ENCODE results near the gene TENT4B. TPM values are rescaled to one million over a fixed set of nuclear protein-coding genes. Genes with fewer than 3 reads are reported as not detected.

TENT4B gene
- polyA plus RNA-seq, 3 donors: 14.3 to 16.4 (median 15.6) TPM

DNA sequence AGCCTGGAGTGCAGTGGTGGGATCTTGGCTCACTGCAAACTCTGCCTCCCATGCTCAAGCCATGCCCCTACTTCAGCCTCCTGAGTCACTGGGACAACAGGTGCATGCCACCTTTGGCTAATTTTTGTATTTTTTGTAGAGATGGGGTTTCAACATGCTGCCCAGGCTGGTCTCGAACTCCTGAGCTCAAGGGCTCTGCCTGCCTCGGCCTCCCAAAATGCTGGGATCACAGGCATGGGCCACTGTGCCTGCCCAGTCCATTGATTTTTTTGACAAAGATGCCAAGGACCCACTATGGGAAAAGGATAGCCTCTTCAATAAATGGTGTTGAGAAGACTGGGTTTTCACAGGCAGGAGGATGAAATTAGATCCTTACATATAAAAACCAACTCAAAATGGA is 102.4 kb downstream of the TENT4B start:
- no peak for DNase-seq

DNA sequence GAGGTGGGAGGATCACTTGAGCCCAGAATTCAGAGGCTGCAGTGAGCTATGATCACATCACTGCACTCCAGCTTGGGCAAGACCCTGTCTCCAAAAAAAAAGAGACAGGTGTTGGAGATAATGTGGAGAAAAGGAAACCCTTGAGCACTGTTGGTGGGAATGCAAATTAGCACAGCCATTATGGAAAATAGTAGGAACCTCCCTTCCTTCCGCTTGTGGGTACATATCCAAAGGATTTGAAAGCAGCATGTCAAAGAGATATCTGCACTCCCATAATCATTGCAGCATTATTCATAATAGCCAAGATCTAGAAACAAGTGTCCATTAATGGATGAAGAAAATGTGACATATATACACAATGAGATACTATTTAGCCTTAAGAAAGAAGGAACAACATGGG is 103.5 kb downstream of the TENT4B start:
- no peak for DNase-seq

DNA sequence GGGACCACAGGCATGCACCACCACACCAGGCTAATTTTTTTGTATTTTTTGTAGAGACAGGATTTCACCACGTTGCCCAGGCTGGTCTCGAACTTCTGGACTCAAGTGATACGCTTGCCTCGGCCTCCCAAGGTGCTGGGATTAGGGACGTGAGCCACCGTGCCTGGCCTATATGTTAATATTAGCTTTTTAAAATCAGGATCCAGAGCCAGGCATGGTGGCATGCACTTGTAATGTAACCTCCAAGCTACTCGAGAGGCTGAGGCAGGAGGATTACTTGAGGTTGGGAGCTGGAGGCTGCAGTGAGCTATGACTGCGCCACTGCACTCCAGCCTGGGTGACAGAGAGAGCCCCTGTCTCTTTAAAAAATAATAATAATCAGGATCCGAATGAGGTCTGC is 104.8 kb downstream of the TENT4B start:
- no peak for DNase-seq

DNA sequence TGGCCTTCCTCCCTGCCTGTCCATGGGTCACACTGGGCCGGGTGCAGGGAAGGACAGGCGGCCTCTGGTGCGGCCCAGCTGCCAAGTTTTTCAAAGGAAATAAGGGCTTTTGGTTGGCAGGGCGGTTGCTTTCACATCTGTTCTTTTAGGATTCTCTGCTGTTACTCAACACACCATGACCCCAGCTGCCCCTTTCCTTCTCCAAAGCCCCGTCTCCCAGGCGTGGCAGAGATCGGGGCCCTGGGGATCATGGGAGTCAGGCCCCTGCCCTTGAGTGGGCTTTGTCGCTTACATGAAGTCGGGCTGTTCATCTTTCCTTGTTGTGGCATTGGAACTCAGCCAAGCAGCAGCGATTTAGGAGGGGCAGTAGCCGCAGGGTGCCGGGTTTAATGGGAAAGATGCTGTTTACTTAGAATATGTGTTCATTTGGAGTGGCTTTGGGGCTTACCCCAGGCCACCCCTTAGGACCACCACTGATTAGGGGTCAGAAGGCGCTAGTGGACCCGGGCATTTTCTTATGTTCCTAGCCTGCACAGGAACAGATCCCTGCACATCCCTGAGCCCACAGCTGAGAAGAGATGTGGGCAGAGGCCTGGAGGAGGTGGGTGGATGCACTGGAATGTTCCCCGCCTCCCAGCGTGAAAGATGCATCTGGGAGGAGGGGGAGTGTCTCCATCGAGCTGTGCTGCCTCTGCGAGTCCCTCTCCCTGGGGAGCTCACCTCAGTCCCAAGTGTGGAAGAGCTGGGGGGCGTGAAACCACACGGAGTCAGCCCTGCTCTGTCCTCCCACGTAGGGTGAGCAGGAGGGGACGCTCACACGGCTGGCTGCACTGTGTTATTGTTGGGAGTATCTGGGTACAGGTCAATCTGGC is 106.5 kb downstream of the TENT4B start:
- no peak for DNase-seq

DNA sequence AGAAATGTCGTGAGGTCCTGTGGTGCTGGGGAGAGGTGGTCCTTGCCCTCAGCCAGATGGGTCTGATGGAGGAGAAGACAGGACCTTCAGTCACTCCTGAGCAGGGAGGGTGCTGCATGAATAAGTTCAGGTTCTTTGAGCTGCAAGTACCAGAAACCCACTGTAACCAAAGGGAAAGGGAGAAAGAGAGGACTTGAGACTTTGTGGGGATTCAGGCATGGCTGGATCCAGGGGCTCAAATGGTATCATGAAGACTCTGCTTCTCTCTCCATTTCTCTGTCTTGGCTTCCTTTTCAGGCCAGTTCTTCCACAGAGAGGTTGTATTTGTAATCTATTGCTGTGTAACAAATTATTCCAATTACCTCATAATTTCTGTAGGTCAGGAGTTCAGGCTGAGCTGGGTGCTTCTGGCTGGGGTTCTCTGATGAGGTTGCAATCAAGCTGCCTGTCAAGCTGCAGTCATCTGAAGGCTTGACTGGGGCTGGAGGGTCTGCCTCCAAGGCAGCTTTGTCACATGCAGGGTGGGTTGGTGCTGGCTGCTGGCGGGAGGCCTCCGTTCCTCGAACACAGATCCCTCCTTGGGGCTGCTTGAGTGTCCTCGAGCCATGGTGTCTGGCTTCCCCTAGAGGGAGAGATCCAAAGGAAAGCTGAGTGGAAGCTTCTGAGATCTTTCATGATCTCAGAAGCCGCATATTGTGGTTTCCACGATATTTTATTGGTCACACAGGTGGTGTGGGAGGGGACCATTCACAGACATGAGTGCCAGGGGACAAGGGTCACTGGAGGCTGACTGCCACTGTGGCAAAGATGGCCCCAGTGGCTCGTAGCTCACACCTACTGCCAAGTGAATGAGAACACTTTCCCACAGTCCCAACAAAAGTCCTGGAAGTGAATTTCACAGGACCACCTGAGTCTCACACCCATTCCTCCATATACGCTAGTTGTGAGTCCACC is 107.4 kb downstream of the TENT4B start:
- no peak for DNase-seq

DNA sequence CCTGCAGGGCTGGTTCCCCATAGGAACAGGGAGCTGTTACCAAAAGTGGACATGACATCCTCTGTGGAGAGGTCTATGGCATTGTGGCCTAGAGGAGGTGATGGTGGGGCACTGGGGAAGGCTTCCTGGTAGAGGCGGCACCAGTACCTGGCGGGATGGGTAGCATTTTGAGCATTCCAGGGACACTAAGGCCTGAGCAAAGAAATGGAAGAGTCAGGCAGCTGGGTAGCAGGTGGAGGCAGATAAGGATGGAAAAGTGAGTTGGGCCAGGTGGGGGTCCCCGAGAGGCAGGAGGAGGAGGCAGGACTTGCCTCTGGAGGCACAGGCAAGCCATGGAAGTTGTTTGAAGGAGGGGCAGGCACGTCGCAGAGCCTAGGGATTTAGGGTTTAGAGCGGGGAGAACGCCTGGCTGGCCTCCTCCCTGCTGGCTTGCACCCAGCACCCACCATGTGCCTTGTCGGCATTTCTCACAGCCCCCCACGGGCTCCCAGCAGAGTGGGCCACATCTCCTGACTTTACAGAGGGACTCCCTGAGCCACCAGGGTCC is 108.1 kb downstream of the TENT4B start:
- no peak for DNase-seq

DNA sequence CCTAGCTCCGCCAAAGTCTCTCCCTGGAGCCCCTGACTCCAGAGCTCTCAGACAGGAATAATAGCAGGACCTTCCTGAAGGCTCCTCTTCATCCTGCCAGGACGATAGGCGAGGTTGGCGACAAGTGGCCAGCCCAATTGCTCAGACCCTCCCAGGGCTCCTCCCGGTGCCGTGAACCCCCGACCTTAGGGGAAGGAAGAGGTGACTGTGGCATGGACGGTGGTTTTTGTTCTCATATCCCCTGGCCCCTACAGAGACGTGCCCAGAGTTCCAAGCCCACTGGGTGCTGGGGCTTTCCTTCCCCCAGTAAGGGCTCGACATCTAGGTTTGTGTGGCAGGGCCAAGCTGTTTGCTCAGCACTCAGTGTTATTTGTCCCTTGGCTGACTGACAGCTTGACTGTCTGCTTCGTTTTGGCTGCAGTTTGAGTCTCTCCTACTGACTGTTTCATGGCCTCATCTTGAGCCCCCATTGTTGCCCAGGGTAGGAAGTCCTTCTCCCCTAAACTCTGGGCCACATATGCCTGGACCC is 108.7 kb downstream of the TENT4B start:
- DNase-seq: no peak

DNA sequence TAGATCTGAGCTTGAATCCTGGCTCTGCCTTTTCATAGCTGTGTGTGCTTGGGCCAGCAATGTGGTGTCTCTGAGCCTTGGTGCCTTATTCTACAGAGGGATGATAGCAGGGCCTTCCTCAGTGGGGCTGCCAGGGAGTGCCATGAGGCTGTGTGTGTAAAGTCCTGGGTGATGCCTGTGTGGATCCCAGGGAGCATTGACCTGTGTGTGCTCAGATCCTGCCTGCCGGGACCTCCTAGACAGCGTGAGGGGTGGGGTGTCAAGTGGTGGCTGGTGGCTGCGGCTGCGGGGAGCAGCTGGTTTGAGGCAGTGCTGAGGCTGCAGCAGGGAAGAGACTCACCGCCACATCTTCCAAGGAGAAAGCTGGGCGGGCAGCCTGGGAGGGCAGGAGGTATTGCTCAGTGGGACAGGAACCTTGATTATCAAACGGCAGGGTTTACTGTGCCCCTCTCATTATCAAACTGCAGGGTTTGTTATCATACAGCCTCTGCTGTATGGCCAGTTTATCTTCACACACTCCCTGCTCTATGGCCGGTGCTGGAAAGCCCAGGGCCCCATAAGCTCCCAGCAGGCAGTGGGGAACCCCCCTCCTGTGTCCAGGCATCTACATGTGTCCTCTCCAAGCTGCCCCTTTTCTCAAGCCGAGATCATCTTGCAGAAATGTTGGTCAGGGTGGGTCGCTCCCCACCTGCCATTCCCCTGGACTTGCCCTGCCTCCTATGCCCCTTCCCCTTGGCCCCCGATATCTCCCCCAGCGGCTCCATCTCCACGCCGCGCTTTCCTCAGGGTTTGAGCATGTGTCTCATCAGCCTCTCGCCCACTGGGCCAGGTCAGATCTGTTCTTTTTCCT is 110.2 kb downstream of the TENT4B start:
- no peak for DNase-seq

DNA sequence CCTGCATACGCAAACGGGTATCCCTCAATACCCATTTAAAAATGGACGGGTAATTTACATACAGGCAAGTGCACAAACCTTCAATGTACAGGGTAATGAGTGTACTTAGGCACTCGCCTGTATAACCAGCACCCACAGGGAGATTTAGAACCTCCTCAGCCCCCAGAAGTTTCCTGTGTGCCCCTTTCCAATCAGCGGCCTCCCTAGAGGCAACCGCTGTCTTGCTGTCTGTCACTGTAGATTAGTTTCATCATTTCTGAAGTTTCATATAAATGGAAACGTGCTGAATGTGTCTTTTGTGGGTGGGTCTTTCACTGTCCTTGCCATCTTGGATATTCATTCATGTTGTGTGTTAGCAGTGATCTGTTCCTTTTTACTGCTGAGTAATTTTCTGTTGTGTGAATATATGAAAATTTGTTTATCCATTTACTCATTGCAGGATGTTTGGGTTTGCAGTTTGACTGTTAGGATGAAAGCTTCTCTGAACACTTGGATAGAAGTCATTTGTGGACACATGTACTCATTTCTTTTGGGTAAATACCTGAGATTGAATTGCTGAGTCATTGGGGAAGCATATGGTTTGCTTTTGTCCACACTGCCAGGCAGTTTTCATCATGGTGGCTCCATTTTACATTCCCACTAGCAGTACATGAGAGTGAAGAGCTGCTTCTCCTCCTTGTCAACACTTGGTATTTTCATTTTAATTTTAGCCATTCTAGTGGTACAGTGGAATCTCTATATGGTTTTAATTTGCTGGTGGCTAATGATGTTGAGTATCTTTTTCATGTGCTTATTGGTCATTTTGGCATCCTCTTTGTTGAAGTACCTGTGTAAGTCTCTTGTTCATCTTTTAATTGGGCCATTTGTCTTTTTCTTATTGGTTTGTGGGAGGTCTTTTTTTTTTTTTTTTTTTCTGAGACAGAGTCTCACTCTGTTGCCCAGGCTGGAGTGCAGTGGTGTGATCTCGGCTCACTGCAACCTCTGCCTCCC is 111.1 kb downstream of the TENT4B start:
- no peak for DNase-seq

DNA sequence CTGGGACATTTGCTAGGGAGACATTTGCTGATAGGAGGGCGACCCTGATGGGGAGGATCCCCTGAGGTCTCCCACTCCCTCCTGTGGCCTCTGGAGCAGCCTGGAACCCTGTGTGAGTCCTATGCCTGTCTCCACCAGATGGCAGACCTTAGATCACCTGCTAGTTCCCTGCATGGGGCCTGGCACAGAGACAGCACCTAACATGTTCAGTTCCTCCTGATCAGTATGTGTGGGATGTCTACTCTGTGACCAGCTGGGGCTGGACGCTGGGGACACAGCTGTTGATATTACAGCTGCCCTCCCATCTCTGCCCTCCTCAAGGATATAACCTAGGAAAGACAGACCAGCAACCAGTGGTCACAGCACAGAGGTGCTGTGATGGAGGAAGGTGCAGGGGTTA is 112.2 kb downstream of the TENT4B start:
- no peak for DNase-seq

DNA sequence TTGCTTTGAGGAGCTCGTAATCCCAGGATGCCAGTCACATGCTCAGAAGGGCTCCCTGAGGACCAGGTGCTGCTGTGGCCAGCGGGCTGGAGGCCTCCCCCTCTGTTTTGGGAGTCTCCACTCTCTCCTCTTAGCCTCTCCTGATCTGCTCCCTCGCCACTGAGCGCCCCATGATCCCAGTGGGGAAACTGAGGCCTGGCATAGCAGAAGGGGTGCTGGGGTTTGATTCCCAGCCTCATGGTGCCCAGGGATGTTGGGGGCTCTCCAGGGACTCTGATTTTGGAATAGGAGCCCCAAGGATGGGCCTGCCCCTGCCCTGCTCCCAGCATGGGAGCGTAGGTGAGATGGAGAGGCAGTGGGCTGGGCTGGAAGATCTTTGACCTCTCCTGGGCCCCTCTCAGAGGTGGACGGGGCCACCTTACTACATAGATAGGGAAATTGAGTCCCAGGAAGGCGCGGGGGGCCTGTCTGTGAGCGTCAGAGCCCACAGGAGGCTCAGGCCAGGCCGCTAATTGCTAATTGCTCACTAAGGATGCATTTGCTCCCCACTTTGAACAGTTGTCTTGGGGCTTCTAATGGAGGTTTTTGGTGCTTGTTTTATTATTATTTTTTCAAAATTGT is 112.7 kb downstream of the TENT4B start:
- DNase-seq: no peak

DNA sequence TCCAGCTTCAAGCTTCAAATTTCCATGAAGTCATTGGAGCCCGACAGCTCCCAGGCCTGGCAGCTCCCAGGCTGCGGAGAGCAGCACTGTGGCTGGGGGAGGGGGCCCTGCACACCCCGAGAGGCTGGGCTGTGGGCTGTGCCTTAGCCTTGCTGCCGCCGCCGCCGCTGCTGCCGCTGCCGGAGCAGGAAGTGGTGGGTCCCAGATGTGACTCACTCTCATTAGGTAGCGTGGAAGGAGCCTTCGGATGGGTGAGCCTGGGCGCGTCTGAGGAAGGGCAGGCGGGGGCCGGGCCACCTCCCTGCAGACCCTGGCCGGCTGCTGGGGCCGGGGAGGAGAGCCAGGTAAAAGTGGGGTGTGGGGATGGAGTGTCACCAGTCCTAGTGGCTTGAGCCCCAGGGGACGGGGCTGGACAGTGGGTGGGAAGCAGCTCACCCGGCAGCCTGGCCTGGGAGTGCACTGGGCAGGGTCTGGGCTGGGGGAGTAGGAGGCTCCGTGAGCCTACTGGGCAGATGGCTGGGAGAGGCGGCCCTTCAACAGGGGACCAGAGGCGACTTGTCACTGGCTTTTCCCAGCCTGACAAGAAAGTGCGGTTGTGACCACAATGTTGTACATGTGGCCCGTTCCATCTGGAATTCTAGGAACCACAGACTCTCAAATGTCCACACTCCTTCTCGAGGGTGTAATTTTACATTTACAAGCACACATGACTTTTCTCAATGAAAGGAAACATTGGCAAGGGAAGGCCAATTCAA is 113.4 kb downstream of the TENT4B start, which contains the start of gene ADCY7:
ADCY7 (plus strand) TSS at position 215 of the 755 bp plus-strand sequence. CDS start 21,629 bp downstream, outside the sequence.
- DNase-seq: peak; percentile 64

DNA sequence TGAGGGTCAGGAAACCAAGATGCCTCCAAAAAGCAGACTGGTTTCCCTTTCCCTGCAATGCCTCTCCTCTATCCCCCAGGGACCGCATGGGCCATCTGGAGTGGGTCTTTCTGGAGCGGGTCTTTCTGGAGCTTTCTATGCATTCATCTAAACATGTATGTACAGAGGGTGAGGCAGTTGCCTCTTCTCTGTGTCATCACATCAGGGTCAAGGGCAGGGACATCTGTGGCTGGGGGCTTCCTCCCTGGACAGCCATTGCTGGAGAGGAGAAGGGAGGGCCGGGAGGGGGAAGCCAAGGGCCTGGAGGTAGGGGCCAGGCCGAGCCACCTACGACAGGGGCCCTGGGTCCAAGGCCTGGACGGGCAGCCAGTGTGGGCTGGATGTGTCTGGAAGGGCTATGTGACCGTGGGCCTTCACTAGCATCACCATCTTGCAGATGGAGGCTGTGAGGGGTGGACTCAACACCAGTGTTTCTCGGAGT is 114.1 kb downstream of the TENT4B start:
- DNase-seq: no peak

DNA sequence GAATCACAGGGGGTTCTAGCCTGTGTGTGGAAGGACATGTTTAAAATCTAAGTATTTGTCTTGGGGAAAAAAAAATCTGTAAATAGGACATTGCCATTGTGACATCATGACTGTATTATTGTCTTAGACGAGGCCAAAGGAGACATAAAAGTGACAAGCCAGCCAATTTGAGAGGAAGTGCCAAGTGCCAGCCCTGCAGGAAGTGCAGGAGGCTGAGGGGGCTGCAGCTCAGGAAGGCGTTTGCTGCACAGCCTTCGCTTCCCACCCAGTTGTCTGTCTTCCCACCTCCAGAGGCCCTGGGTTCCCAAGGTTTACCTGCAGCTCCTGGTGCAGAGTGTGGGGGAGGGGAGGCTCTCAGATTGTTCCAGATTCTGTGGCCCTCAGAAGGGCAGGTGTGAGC is 114.5 kb downstream of the TENT4B start:
- DNase-seq: no peak

DNA sequence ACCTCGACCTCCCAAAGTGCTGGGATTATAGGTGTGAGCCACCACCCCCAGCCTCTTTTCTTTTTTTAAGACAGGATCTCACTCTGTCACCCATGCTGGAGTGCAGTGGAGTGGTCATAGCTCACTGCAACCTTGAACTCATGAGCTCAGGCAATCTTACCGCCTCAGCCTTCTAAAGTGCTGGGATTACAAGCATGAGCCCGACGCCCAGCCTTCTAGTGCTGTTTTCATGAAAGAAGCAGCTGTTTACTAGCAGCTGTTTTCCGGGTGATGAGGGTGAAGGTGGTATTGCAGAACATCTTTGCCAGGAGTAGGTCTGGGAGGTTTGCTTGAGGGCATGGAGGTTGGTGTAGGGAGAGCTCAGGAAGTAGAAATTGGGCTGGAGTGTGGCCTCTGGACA is 115.2 kb downstream of the TENT4B start:
- DNase-seq: no peak

DNA sequence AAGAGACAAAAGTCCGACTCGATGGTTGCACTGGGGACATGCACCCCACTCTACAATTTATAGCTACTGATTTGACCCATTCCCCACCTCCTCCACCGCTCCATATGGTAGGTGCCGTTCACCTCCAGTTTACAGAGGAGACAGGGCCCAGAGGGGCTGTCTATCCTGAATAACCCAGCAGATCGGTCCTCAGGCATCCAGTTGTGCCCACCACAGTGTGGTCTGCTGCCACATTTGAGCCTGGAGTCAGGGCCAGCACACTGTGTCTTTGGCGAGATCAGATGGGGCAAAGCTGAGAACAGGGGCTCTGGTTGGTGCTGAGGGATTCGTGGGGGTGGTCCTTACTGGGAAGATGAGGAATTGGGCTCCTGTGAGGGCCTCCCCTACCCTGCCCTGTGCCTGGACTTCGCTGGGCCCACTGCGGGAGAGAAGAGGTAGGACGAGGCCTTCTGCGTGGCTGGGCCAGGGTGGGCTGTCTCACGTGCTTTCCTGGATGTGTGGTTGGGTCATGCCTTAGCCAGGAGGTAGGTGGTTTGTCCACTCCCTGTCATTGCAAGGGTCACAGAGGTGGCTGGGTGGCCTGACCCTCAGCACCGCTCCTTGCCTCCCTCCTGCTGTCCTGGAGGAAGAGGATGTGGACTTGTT is 116.1 kb downstream of the TENT4B start:
- DNase-seq: no peak

DNA sequence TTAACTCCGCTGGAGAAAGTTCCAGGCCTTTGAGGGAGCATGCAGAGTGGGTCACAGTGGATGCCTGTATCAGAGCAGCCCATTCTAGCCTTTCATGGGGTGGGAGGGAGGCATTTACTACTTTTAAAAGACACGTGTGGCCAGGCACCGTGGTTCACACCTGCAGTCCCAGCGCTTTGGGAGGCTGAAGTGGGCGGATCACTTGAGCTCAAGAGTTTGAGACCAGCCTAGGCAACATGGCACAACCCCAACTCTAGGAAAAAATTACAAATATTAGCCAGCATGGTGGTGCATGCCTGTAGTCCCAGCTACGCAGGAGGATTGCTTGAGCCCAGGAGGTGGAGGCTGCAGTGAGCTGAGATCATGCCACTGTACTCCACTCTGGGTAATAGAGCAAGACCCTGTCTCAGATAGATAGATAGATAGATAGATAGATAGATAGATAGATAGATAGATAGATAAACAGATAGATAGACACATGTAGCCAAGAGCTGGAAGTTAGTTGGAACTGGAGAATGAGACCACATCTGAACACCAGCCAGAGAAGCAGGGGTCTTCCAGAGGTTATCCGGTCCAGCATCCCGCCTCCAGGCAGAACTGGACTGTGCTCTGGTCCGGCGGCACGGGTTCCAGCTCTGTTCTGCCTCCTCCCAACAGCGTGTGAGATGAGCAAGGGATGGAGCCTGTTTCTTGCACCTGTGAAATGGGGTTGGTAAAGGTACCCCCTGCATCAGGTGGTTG is 116.8 kb downstream of the TENT4B start:
- DNase-seq: no peak

Measured in renal pelvis (tissue), 4 donors.